Urinary bladder (tissue), 4 donors: ENCODE data around the gene SPATA12. TPM values are rescaled to one million over a fixed set of nuclear protein-coding genes. Genes with fewer than 3 reads are reported as not detected.

Experiments
- DNase-seq: peaks from one replicate; pipeline ENCODE4 v3.0.0-alpha.2; 2015; ENCODE audit errors: extremely low spot score
- H3K27ac ChIP-seq: one replicate; pipeline ENCODE4 v1.5.1; 2013; ENCODE audit warnings: low read depth, mild to moderate bottlenecking, moderate library complexity
- H3K36me3 ChIP-seq: one replicate; pipeline ENCODE4 v1.6.1; 2013; ENCODE audit warnings: mild to moderate bottlenecking, moderate library complexity; ENCODE audit not compliant: insufficient read depth
- H3K4me1 ChIP-seq: one replicate; pipeline ENCODE4 v1.6.1; 2013; ENCODE audit warnings: mild to moderate bottlenecking, moderate library complexity; ENCODE audit not compliant: insufficient read depth
- H3K4me3 ChIP-seq: one replicate; pipeline ENCODE4 v1.5.1; 2013; ENCODE audit warnings: low read depth, low read length
- WGBS: extraction: QIAGEN DNeasy Blood & Tissue Kit; methylation state at CpG from one replicate; pipeline ENCODE4 v1.1.7; 2013; 5-methylcytosine and 5-hydroxymethylcytosine counted together
- polyA plus RNA-seq: library from polyadenylated mRNA; stranded (reverse); fragments of 200-250 nt; gene quantifications from one replicate; pipeline ENCODE4 v1.2.3, GENCODE V29; 2013
- total RNA-seq: library from RNA; depleted of rRNA; stranded (reverse); fragments of >200 nt; gene quantifications from one replicate; pipeline ENCODE4 v1.2.3, GENCODE V29; 2014
- donor health status: healthy with polysubstance abuse.
- donor health status: healthy.

The SPATA12 gene, protein sequence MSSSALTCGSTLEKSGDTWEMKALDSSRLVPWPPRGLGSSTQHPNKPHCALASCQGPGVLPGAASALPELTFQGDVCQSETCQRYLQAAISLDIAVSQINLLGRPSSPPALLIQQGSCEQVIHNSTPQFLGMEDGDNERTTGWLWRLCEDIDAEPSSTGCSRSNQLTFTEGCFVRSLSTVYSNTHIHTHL
- not detected for total RNA-seq
- 0.09 TPM for polyA plus RNA-seq

DNA sequence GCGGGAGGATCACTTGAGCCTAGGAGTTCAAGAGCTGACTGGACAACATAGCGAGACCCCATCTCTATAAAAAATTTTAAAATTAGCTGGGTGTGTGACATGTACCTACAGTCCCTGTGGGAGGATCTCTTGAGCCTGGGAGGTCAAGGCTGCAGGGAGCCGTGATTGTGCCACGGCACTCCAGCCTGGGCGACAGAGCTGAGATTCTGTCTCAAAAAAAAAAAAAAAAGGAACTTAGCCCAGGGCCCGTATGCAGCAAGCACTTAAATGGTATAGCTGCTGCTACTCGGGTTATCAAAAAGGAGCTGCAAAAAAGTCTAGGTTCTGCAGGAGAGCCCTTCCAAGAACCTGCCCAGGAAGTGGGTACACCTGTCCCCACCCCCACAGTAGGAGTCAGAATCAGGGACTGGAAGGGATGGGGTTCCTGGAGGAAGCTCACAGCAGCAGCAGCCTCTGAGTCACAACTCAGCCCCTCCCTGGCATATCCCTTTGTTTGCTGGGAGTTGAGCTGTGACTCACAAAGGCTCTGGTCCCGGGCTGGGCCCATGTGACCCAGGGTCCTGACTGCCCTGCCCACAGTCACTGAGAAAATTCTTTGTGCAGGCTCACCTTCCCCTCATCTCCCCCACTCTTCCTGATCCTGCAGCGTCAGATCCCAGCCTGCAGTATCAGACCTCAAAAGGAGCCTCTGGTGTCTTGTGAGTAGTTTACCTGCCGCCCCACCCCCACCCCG, at the start of gene SPATA12:
TSS of gene SPATA12 (plus strand) at position 576 of the 733 bp plus-strand sequence. CDS start 13,031 bp downstream, outside the sequence.
- no peak within 1 kb of the TSS for H3K4me3 ChIP-seq
- peak within 1 kb of the TSS; percentile 56 for H3K27ac ChIP-seq
- H3K4me1 ChIP-seq, result no peaks in the 10 kb centered on the region
- no peaks in the 10 kb centered on the region for H3K36me3 ChIP-seq
- no peak for DNase-seq
- WGBS, result 65% methylated on average over 11 of the region's 11 CpGs

DNA sequence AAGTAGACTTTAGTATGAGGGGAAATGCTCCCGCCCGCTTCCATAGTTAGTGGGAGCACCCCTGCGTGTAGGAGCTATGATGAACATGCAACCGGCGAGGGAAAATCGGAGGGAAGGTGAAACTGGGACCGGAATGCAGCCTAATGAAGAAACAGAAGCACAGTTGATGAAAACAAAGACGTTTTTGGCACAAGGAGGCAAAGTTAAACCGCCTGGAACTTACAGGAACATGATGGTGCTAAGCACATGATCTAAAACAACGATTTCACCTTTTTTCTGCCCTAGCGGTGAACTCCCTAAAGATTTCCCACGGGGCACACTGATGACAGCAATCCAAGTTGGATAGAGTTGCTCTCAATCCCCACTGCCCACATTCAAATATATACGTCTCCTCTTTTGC, 49.4 kb upstream of the SPATA12 start:
- H3K36me3 ChIP-seq, result no peaks in the 10 kb centered on the region
- H3K4me1 ChIP-seq, result no peaks in the 10 kb centered on the region
- no peak overlapping the region for H3K4me3 ChIP-seq
- H3K27ac ChIP-seq, result no peak overlapping the region
- WGBS, result 71% methylated on average over 13 of the region's 13 CpGs
- no peak for DNase-seq

DNA sequence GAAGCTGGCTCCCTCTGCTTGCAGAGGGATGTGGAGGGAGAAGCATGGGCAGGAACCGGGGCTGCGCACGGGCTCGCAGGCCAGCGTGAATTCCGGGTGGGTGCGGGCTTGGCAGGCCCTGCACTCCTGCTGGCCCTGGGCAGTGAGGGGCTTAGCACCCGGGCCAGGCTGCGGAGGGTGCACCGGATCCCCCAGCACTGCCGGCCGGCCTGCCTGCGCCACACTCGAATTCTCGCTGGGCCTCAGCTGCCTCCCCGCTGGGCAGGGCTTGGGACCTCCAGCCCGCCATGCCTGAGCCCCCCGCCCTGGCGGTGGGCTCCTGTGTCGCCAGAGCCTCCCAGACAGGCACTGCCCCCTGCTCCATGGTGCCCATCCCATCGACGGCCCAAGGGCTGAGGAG, 47.6 kb upstream of the SPATA12 start:
- no peak overlapping the region for H3K4me3 ChIP-seq
- H3K27ac ChIP-seq, result no peak overlapping the region
- H3K4me1 ChIP-seq, result peaks cover 2% of the 10 kb centered on the region
- H3K36me3 ChIP-seq, result no peaks in the 10 kb centered on the region
- WGBS, result 98% methylated on average over 22 of the region's 22 CpGs
- no peak for DNase-seq

DNA sequence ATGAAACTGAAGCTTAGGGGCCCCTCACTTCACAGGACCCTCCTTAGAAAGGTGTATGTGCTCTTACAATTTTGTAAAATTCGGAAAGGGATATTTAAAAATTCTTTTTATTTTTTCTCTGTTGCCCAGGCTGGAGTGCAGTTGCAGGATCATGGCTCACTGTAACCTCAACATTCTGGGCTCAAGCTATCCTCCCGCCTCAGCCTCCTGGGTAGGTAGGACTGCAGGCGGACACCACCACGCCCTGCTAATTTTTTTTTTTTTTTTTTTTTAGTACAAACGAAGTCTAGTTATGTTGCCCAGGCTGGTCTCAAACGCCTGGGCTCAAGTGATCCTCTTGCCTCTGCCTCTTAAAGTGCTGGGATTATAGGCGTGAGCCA, 45.1 kb upstream of the SPATA12 start:
- H3K4me1 ChIP-seq, result peaks cover 2% of the 10 kb centered on the region
- no peak overlapping the region for H3K27ac ChIP-seq
- no peak for DNase-seq
- H3K36me3 ChIP-seq, result no peaks in the 10 kb centered on the region
- WGBS, result 95% methylated on average over 7 of the region's 7 CpGs
- no peak overlapping the region for H3K4me3 ChIP-seq

DNA sequence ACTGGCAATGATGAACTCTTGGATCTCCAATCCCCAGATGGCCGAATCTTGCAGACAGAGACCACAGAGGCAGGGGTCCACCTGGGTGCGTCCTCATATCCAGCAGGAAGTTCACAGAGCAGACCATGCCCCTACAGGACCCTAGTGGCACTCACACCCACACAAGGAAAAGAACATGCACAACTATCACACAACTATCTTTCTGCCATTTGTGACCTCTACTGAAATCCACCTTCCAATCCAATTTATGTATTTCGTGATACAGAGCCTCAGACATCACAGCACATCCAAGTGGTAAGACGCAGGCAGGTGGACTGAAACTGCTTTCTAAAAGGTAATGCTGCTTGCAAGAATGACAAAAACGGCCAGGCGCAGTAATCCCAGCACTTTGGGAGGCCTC, 44.6 kb upstream of the SPATA12 start:
- WGBS, result 97% methylated on average over 6 of the region's 6 CpGs
- Histone ChIP-seq H3K27ac (no peak overlapping the region), H3K4me1 (peaks cover 2% of the 10 kb centered on the region), H3K4me3 (no peak overlapping the region), H3K36me3 (no peaks in the 10 kb centered on the region)
- no peak for DNase-seq

DNA sequence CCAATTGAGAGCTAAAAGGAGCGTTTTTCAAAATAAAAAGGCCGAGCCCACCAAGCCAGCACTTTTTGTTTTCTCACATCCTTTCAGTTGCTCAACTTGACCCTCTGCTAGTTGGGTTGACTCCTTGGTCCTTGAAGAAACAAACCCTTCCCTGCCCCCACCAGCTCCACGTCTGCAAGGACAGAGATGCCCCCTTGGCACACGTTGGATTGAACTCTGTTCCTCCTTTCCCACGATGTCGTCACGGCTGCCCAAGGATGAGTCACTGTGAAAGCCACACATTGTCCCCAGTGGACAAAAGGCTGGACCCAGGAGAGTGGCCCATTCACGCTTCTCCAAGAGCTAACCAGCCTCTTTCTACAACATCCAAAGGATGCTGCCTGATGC, 43.0 kb upstream of the SPATA12 start:
- Histone ChIP-seq H3K36me3 (no peaks in the 10 kb centered on the region), H3K27ac (no peak overlapping the region), H3K4me3 (no peak overlapping the region), H3K4me1 (peaks cover 2% of the 10 kb centered on the region)
- WGBS, result 58% methylated on average over 8 of the region's 8 CpGs
- no peak for DNase-seq

DNA sequence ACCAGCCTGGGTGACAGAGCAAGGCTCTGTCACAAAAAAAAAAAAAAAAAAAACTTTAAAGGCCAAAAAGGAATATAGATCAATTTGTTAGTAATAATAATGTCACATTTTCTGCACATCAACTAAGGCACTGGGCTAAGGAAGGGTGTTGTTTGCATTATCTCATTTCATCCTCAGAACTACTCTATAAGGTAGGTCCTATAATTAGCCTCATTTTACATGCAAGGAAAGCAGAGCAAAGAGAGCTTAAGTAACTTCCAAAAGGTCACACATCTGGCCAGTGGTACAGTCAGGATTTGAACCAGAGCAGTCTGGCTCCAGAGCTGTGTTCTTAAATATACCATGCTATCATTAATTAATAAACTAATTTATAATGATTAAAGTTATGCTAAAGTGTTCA, 42.2 kb upstream of the SPATA12 start:
- no peak for DNase-seq
- Histone ChIP-seq H3K27ac (no peak overlapping the region), H3K4me3 (no peak overlapping the region), H3K4me1 (peaks cover 2% of the 10 kb centered on the region), H3K36me3 (no peaks in the 10 kb centered on the region)

DNA sequence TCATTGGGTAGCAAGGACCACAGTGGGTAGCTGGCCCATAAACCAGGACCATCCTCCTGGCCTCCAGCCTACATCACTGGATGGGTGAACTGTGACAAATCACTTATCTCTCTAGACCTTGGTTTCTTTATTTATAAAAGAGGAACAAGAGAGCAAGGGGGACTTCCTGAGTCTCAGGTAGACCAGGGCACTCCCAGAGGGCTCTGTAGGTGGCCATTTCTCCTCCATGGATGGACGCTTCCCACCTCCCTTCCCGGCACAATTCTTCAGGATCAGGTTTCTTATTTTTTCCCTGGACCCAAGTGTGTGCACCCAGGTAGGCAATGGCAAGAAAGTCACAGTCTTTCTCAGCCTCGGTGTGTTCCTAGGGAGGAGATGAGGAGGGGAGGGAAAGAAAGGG, 41.4 kb upstream of the SPATA12 start:
- H3K36me3 ChIP-seq, result no peaks in the 10 kb centered on the region
- no peak overlapping the region for H3K4me3 ChIP-seq
- H3K4me1 ChIP-seq, result peaks cover 2% of the 10 kb centered on the region
- no peak for DNase-seq
- H3K27ac ChIP-seq, result no peak overlapping the region
- WGBS, result 92% methylated on average over 3 of the region's 3 CpGs

DNA sequence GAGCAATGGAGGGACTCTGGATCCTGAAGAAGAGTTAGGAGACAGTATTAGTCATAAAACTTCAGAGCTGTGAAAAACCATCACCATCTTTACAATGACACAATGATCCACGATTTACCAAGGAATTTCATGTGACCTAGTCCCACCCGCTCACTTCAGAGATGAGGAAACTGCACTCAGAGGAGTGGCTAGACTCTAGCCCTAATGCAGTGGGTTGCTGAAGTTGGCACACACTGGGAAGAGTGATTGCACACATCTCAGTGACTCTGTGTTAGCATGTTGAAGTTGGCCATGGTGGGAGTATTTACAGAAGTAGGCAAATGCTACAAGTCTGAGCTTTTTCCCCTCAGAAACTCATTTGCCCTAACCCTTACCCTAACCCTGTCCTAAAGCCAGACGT, 35.2 kb upstream of the SPATA12 start:
- no peak for DNase-seq
- Histone ChIP-seq H3K4me1 (no peaks in the 10 kb centered on the region), H3K4me3 (no peak overlapping the region), H3K36me3 (no peaks in the 10 kb centered on the region), H3K27ac (no peak overlapping the region)
- 62% methylated on average over 3 of the region's 3 CpGs for WGBS

DNA sequence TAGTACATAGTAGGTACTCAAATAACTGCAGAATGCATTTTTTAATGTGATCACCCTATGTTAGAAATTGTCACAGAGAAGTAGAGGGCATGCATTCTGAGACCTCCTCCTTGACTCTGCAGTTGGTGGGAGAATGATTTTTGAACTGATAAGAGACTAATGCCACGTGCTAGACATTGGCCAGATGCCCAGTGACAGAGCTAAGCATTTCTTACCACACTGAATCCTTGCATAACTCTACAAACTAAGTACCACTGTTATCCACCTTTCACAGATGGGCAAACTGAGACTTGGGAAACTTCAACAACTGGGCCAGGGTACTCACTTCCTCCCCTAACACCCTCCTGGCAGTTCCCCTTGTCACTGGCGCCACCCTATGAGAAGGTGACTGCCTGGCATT, 33.5 kb upstream of the SPATA12 start:
- no peaks in the 10 kb centered on the region for H3K4me1 ChIP-seq
- H3K4me3 ChIP-seq, result no peak overlapping the region
- DNase-seq, result no peak
- no peaks in the 10 kb centered on the region for H3K36me3 ChIP-seq
- 47% methylated on average over 2 of the region's 2 CpGs for WGBS
- no peak overlapping the region for H3K27ac ChIP-seq

DNA sequence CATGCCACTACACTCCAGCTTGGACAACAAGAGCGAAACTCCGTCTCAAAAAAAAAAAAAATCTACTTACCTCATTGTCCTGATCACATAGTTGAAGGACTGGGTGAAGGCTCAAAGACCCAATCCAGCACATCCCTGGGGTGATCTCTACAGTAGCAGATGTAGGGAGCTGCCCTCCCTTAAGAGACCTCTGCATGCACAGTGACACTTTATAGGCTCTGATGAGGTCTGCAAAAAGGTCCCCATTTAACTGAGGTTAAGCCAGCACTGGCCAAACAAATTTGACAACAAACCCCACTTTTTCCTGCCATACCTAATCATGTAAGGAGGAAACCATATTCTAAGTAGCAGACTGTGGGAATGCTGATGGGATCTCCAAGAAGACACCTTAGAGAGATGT, 31.1 kb upstream of the SPATA12 start:
- Histone ChIP-seq H3K4me3 (no peak overlapping the region), H3K36me3 (no peaks in the 10 kb centered on the region), H3K4me1 (no peaks in the 10 kb centered on the region), H3K27ac (no peak overlapping the region)
- no peak for DNase-seq
- WGBS, result 98% methylated on average over 2 of the region's 2 CpGs

DNA sequence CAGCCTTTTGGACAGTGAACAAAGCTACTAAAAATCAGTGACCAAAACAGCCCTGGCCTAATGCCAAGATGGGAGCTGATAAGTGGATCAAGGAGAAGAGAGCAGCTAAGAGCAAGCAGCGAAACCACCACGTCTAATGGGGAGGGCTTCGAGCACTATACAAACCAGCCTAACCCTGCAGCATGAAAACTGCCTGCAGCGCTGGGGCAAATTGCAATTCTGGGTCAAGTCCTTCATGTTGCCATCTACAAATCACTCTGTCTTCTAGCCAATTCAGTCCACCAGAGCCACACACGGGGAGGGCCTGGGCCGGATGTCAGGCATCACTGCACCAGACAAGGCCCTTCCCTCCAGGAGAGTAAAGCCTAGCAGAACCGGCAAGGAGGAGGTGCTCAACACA, 30.5 kb upstream of the SPATA12 start:
- Histone ChIP-seq H3K36me3 (no peaks in the 10 kb centered on the region), H3K27ac (no peak overlapping the region), H3K4me3 (no peak overlapping the region), H3K4me1 (no peaks in the 10 kb centered on the region)
- no peak for DNase-seq
- 70% methylated on average over 7 of the region's 7 CpGs for WGBS

DNA sequence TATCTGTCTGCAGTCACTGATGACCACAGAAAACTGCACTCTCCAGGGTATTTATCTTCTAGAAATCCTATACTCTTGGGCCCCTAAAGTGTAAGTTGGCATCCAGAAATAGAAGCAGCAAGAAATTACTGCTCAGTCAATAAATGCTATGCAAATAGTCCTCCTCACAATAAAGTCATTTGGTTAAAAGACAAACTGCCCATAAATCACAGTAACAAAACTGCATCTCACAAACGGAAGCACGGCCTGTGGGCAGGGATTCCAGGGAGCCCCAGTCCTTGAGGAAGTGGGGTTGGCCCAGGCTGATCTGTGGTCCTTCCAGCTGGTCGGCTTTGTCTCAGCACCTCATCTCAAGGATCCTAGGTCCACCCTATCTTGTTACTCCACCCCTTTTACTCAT, 29.7 kb upstream of the SPATA12 start:
- Histone ChIP-seq H3K4me1 (no peaks in the 10 kb centered on the region), H3K4me3 (no peak overlapping the region), H3K36me3 (no peaks in the 10 kb centered on the region), H3K27ac (no peak overlapping the region)
- no peak for DNase-seq
- WGBS, result 64% methylated on average over 3 of the region's 3 CpGs

DNA sequence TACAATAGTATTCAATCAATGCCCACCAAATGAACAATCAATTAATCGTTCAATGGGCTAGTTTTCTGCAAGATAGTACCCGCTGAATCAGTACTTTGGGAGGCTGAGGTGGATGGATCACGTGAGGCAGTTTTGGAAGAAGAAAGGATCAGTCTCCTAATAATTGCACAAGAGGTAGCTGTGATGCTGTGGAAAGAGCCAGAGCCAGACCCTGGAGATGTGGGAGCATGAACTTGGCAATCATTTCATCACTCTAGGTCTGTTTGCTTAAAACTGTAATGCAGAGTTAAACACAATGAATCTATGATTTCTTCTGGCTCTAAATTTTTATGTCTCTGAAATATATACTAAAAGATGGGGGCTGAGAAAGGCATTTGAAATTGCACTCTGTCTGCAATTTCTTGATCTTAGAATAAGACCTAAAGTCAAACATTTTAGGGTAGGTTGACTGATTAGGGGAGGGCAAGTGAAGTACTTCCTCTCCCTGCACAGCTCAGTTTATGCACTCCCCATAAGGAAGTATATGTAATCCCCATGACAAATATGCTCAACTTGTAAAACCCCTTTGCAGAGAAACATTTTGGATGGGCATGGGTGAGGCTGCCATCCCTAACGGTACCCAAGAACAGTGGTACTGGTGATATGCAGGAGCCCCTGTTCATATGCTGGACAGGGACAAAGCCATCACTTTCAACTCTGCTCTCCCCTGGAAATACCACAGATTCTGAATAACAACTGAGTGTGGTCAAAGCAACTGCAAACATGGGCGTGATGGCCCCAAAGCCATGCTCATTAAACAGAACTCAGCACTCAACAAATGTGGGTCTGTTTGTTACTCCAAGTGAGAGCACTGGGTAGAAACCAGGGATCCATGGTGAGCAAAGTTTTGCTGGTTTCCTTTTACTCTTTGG, 28.6 kb upstream of the SPATA12 start:
- no peak for DNase-seq
- 87% methylated on average over 5 of the region's 5 CpGs for WGBS

More for the DNA sequence above, 28.6 kb upstream of the SPATA12 start:
- no peaks in the 10 kb centered on the region for H3K36me3 ChIP-seq
- no peaks in the 10 kb centered on the region for H3K4me1 ChIP-seq
- H3K27ac ChIP-seq, result no peak overlapping the region
- no peak overlapping the region for H3K4me3 ChIP-seq
